H9 (cell line): ENCODE measurements around the gene HORMAD1. TPM values are rescaled to one million over a fixed set of nuclear protein-coding genes. Genes with fewer than 3 reads are reported as not detected.

Experiments
- DNase-seq: peaks from one replicate; pipeline ENCODE4 v3.0.0-alpha.2; 2017
- H2AFZ ChIP-seq: one replicate; pipeline ENCODE4 v1.6.1; 2013; ENCODE audit warnings: mild to moderate bottlenecking, low read length, control low read depth, moderate library complexity
- H2AK5ac ChIP-seq: 2 replicates; pipeline ENCODE4 v1.6.1; 2013; ENCODE audit warnings: low read length, control low read depth, mixed read lengths; ENCODE audit not compliant: insufficient read length
- H2BK120ac ChIP-seq: one replicate; pipeline ENCODE4 v1.6.1; 2013; ENCODE audit warnings: low read depth, mild to moderate bottlenecking, low read length, control low read depth, inconsistent platforms; ENCODE audit not compliant: poor library complexity, severe bottlenecking
- H2BK12ac ChIP-seq: 2 replicates; pipeline ENCODE4 v1.6.1; 2013; ENCODE audit warnings: low read length, control low read depth, mixed read lengths, low read depth; ENCODE audit not compliant: insufficient read length
- H2BK15ac ChIP-seq: 2 replicates; pipeline ENCODE4 v1.6.1; 2013; ENCODE audit warnings: low read depth, low read length, control low read depth
- H2BK20ac ChIP-seq: one replicate; pipeline ENCODE4 v1.6.1; 2013; ENCODE audit warnings: low read depth, mild to moderate bottlenecking, low read length, control low read depth, inconsistent platforms; ENCODE audit not compliant: poor library complexity, severe bottlenecking
- H2BK5ac ChIP-seq: 2 replicates; pipeline ENCODE4 v1.6.1; 2013; ENCODE audit warnings: low read length, control low read depth, mixed read lengths; ENCODE audit not compliant: insufficient read length
- H3K14ac ChIP-seq: 2 replicates; pipeline ENCODE4 v1.6.1; 2013; ENCODE audit warnings: low read length, control low read depth; ENCODE audit not compliant: insufficient read depth
- H3K18ac ChIP-seq: 2 replicates; pipeline ENCODE4 v1.6.1; 2013; ENCODE audit warnings: low read depth, mild to moderate bottlenecking, mixed read lengths, low read length, control low read depth; ENCODE audit not compliant: insufficient read length
- H3K23ac ChIP-seq: 2 replicates; pipeline ENCODE4 v1.6.1; 2013; ENCODE audit warnings: low read length, control low read depth, mixed read lengths, low read depth; ENCODE audit not compliant: insufficient read length
- H3K23me2 ChIP-seq: 2 replicates; pipeline ENCODE4 v1.6.1; 2013; ENCODE audit warnings: low read depth, mild to moderate bottlenecking, mixed read lengths, low read length, control low read depth; ENCODE audit not compliant: insufficient read length, poor library complexity, severe bottlenecking
- H3K27ac ChIP-seq: 2 replicates; pipeline ENCODE4 v1.5.1; 2013; ENCODE audit warnings: low read length, control low read depth, mixed read lengths, low read depth; ENCODE audit not compliant: insufficient read length
- H3K27me3 ChIP-seq: 2 replicates; pipeline ENCODE4 v1.6.1; 2013; ENCODE audit warnings: low read length, control low read depth, inconsistent platforms; ENCODE audit not compliant: insufficient read depth
- H3K4ac ChIP-seq: 2 replicates; pipeline ENCODE4 v1.6.1; 2013; ENCODE audit warnings: low read depth, mild to moderate bottlenecking, control low read depth, inconsistent platforms, low read length, moderate library complexity
- H3K4me1 ChIP-seq: 2 replicates; pipeline ENCODE4 v1.6.1; 2013; ENCODE audit warnings: low read length, control low read depth, inconsistent platforms; ENCODE audit not compliant: insufficient read depth
- H3K4me2 ChIP-seq: 2 replicates; pipeline ENCODE4 v1.6.1; 2013; ENCODE audit warnings: low read length, control low read depth, mixed read lengths; ENCODE audit not compliant: insufficient read length, insufficient read depth
- H3K56ac ChIP-seq: 2 replicates; pipeline ENCODE4 v1.6.1; 2013; ENCODE audit warnings: low read depth, mild to moderate bottlenecking, mixed read lengths, low read length, control low read depth; ENCODE audit not compliant: insufficient read length
- H3K79me1 ChIP-seq: 2 replicates; pipeline ENCODE4 v1.6.1; 2013; ENCODE audit warnings: low read depth, mild to moderate bottlenecking, moderate library complexity, low read length, control low read depth, inconsistent platforms; ENCODE audit not compliant: insufficient read depth, poor library complexity, severe bottlenecking
- H3K79me2 ChIP-seq: 2 replicates; pipeline ENCODE4 v1.6.1; 2013; ENCODE audit warnings: low read length, control low read depth, inconsistent platforms; ENCODE audit not compliant: insufficient read depth
- H3K9ac ChIP-seq: 2 replicates; pipeline ENCODE4 v1.6.1; 2013; ENCODE audit warnings: low read length, control low read depth, mixed read lengths; ENCODE audit not compliant: insufficient read length; ENCODE audit errors: extremely low read depth
- H3K9me3 ChIP-seq: one replicate; pipeline ENCODE4 v1.6.1; 2013; ENCODE audit warnings: low read depth, low read length, inconsistent platforms; ENCODE audit not compliant: control insufficient read depth
- H3T11ph ChIP-seq: one replicate; pipeline ENCODE4 v1.6.1; 2013; ENCODE audit warnings: mild to moderate bottlenecking, low read length, control low read depth, inconsistent platforms
- H4K20me1 ChIP-seq: one replicate; pipeline ENCODE4 v1.6.1; 2013; ENCODE audit not compliant: control insufficient read depth, insufficient read length, insufficient read depth
- H4K5ac ChIP-seq: 2 replicates; pipeline ENCODE4 v1.6.1; 2013; ENCODE audit warnings: low read depth, mild to moderate bottlenecking, mixed read lengths, low read length, control low read depth; ENCODE audit not compliant: insufficient read length
- H4K8ac ChIP-seq: replicated peaks from 2 replicates; pipeline ENCODE4 v1.6.1; 2013; ENCODE audit warnings: low read length, control low read depth, mixed read lengths, low read depth; ENCODE audit not compliant: insufficient read length
- H4K91ac ChIP-seq: 2 replicates; pipeline ENCODE4 v1.6.1; 2013; ENCODE audit warnings: low read depth, mild to moderate bottlenecking, moderate library complexity, mixed read lengths, low read length, control low read depth; ENCODE audit not compliant: insufficient read length
- H3K27ac Mint-ChIP-seq, 3 experiments: 2 replicates in 2 of 3; 3 replicates in 1 of 3; pipeline ENCODE4 v1.8.0; 2020 to 2021; ENCODE audit warnings: mixed read lengths in 3 of 3, mild to moderate bottlenecking in 1 of 3, moderate library complexity in 1 of 3
- H3K27me3 Mint-ChIP-seq: 2 replicates; pipeline ENCODE4 v1.8.0; 2021; ENCODE audit warnings: low read depth, mild to moderate bottlenecking, moderate library complexity, mixed read lengths
- H3K36me3 Mint-ChIP-seq, 3 experiments: 2 replicates in 2 of 3; 3 replicates in 1 of 3; pipeline ENCODE4 v1.8.0; 2020 to 2021; ENCODE audit warnings: low read depth in 3 of 3, mixed read lengths in 3 of 3; ENCODE audit not compliant: insufficient read depth in 1 of 3
- H3K4me1 Mint-ChIP-seq, 2 experiments: 2 replicates each; pipeline ENCODE4 v1.8.0; 2020; ENCODE audit warnings: mixed read lengths in 2 of 2
- H3K4me3 Mint-ChIP-seq, 2 experiments: 2 replicates in 1 of 2; 3 replicates in 1 of 2; pipeline ENCODE4 v1.8.0; 2020 to 2021; ENCODE audit warnings: mild to moderate bottlenecking in 2 of 2, mixed read lengths in 2 of 2, moderate library complexity in 1 of 2
- H3K9me3 Mint-ChIP-seq, 2 experiments: 2 replicates in 1 of 2; 3 replicates in 1 of 2; pipeline ENCODE4 v1.8.0; 2020; ENCODE audit warnings: mild to moderate bottlenecking in 2 of 2, mixed read lengths in 2 of 2, moderate library complexity in 1 of 2
- CTCF ChIP-seq: fragments of 200-600 bp; sonication (generic); conservative IDR thresholded peaks from 3 replicates; pipeline ENCODE4 v1.8.0; 2021; ENCODE audit warnings: antibody characterized with exemption, mild to moderate bottlenecking
- WGBS: extraction: QIAGEN DNeasy Blood & Tissue Kit; methylation state at CpG from one replicate; pipeline ENCODE4 v1.1.7; 2013; ENCODE audit warnings: missing lambda C conversion rate, low lambda C conversion rate, mixed read lengths; ENCODE audit not compliant: insufficient read length; ENCODE audit errors: extremely low coverage; 5-methylcytosine and 5-hydroxymethylcytosine counted together
- total RNA-seq: library from RNA; stranded (reverse); gene quantifications from 2 replicates; pipeline ENCODE4 v1.2.1, GENCODE V29; 2021

Gene HORMAD1
- total RNA-seq, 1 experiment from 2014 or later = not detected

DNA sequence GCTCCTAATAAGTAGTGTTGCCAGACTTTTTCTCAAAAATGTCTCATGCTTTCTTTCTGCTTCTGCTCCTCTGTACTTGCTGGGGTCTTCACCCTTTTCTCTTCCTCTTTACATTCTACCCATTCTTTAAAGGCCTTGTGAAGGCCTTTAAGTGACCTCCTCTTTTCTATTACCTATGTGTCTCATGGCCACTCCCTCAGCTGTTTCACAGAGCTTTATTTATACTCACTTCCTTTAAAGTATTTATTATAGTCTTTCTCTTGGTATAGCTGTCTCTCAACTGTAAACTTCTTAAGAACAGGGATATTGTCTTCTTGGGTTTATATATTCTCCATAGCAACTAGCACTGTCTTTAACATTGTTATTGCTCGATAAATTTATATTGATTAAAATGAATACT, 24.5 kb downstream of the HORMAD1 start:
- Histone ChIP-seq H4K20me1 (no peaks in the 10 kb centered on the region), H4K5ac (no peak overlapping the region), H3K4me1 (no peaks in the 10 kb centered on the region), H3T11ph (no peak overlapping the region), H2BK5ac (no peak overlapping the region), H2AK5ac (no peak overlapping the region), H3K56ac (no peak overlapping the region), H3K14ac (no peak overlapping the region), H2BK12ac (no peak overlapping the region), H3K27me3 (no peaks in the 10 kb centered on the region), H2BK20ac (no peak overlapping the region), H3K18ac (no peak overlapping the region), H3K27ac (no peak overlapping the region), H3K4ac (no peak overlapping the region), H3K4me2 (peak overlapping the region; percentile 35), H2BK120ac (no peak overlapping the region), H4K91ac (no peak overlapping the region), H3K23ac (no peak overlapping the region), H2BK15ac (no peak overlapping the region), H3K23me2 (peaks cover 4% of the 10 kb centered on the region), H4K8ac (no peak overlapping the region), H3K79me1 (no peaks in the 10 kb centered on the region), H3K9ac (no peak overlapping the region), H3K9me3 (no peaks in the 10 kb centered on the region), H3K79me2 (peaks cover 2% of the 10 kb centered on the region; the same call in 1 of the 2 replicates), H2AFZ (no peak overlapping the region)
- H3K36me3 Mint-ChIP-seq = peaks cover 15 to 39% (median 33%) of the 10 kb centered on the region in 3 experiments; a peak in 6 of 7 replicates
- WGBS = no CpG with 5 or more reads among the region's 1 CpG
- no peak for TF ChIP-seq CTCF
- H3K27ac Mint-ChIP-seq = peak overlapping the region in 2 of 3 experiments; percentile 56 to 58; a peak in 3 of 7 replicates
- peak overlapping the region; percentile 95 to 98 for H3K4me3 Mint-ChIP-seq
- no peaks in the 10 kb centered on the region for H3K27me3 Mint-ChIP-seq
- no peaks in the 10 kb centered on the region for H3K9me3 Mint-ChIP-seq
- H3K4me1 Mint-ChIP-seq = peaks cover 11% of the 10 kb centered on the region in 2 experiments
- no peak for DNase-seq
